Measurements from ENCODE around the gene RIPOR2.

Gene RIPOR2

GRCh38 chr6:24974182-24975171, 38.7 kb upstream of the RIPOR2 start:
- no peak for TF ChIP-seq CTCF (IDR thresholded peaks at IDR 0.05; ENCODE audit: insufficient read depth, low read depth, low read length, missing control alignments)
- DNase-seq (ENCODE audit: low read depth): no peak
- no peak overlapping the region for H3K4me3 ChIP-seq (ENCODE audit: low read depth, low read length)

- no peak for TF ChIP-seq CTCF (IDR thresholded peaks at IDR 0.05; ENCODE audit: insufficient read depth, low read depth, low read length, missing control alignments)
- no peak overlapping the region for H3K4me3 ChIP-seq (ENCODE audit: low read depth, low read length)
- DNase-seq (ENCODE audit: low read depth): no peak
Observed at GRCh38 chr6:24972311-24972958, 36.7 kb upstream of the RIPOR2 start.

GRCh38 chr6:24971067-24971466, 35.3 kb upstream of the RIPOR2 start:
- no peak for DNase-seq (ENCODE audit: low read depth)

GRCh38 chr6:24969343-24969860, 33.6 kb upstream of the RIPOR2 start:
- DNase-seq (ENCODE audit: low read depth): no peak
- H3K4me3 ChIP-seq (ENCODE audit: low read depth, low read length): no peak overlapping the region
- no peak for TF ChIP-seq CTCF (IDR thresholded peaks at IDR 0.05; ENCODE audit: insufficient read depth, low read depth, low read length, missing control alignments)

More at GRCh38 chr6:24971067-24971466, 35.3 kb upstream of the RIPOR2 start:
- H3K4me3 ChIP-seq (ENCODE audit: low read depth, low read length): no peak overlapping the region
- no peak for TF ChIP-seq CTCF (IDR thresholded peaks at IDR 0.05; ENCODE audit: insufficient read depth, low read depth, low read length, missing control alignments)

GRCh38 chr6:24968783-24969182, 33.0 kb upstream of the RIPOR2 start:
- no peak for DNase-seq (ENCODE audit: low read depth)
- no peak overlapping the region for H3K4me3 ChIP-seq (ENCODE audit: low read depth, low read length)
- TF ChIP-seq CTCF (IDR thresholded peaks at IDR 0.05; ENCODE audit: insufficient read depth, low read depth, low read length, missing control alignments): no peak

GRCh38 chr6:24967211-24967610, 31.5 kb upstream of the RIPOR2 start:
- no peak for DNase-seq (ENCODE audit: low read depth)
- no peak for TF ChIP-seq CTCF (IDR thresholded peaks at IDR 0.05; ENCODE audit: insufficient read depth, low read depth, low read length, missing control alignments)
- H3K4me3 ChIP-seq (ENCODE audit: low read depth, low read length): no peak overlapping the region
